Measurements from ENCODE around the gene SH3GLB1.

SH3GLB1 gene

GRCh38 chr1:86775395-86775794 lies 71.0 kb downstream of the SH3GLB1 start:
- Histone ChIP-seq H3K9ac (ENCODE audit: low read depth, low read length) (peak overlapping the region; percentile 75), H3K4me2 (ENCODE audit: low read length) (peak overlapping the region; percentile 74), H3K4me3 (ENCODE audit: low read length) (no peak overlapping the region), H3K36me3 (ENCODE audit: insufficient read depth, low read length) (no peaks in the 10 kb centered on the region), H3K9me3 (replicated peaks; ENCODE audit: low read length) (no peaks in the 10 kb centered on the region), H3K27me3 (ENCODE audit: control insufficient read depth, insufficient read depth, low read length) (no peaks in the 10 kb centered on the region), H3K4me1 (ENCODE audit: control insufficient read depth, insufficient read depth, low read length) (peaks cover 57% of the 10 kb centered on the region)

- Histone ChIP-seq H3K9ac (ENCODE audit: low read depth, low read length) (no peak overlapping the region), H3K36me3 (ENCODE audit: insufficient read depth, low read length) (no peaks in the 10 kb centered on the region), H3K27me3 (ENCODE audit: control insufficient read depth, insufficient read depth, low read length) (no peaks in the 10 kb centered on the region), H3K4me2 (ENCODE audit: low read length) (no peak overlapping the region), H3K9me3 (replicated peaks; ENCODE audit: low read length) (no peaks in the 10 kb centered on the region), H3K4me3 (ENCODE audit: low read length) (no peak overlapping the region), H3K4me1 (ENCODE audit: control insufficient read depth, insufficient read depth, low read length) (peaks cover 61% of the 10 kb centered on the region)
These were observed 71.7 kb downstream of the SH3GLB1 start for GRCh38 chr1:86776108-86776507.

DNA sequence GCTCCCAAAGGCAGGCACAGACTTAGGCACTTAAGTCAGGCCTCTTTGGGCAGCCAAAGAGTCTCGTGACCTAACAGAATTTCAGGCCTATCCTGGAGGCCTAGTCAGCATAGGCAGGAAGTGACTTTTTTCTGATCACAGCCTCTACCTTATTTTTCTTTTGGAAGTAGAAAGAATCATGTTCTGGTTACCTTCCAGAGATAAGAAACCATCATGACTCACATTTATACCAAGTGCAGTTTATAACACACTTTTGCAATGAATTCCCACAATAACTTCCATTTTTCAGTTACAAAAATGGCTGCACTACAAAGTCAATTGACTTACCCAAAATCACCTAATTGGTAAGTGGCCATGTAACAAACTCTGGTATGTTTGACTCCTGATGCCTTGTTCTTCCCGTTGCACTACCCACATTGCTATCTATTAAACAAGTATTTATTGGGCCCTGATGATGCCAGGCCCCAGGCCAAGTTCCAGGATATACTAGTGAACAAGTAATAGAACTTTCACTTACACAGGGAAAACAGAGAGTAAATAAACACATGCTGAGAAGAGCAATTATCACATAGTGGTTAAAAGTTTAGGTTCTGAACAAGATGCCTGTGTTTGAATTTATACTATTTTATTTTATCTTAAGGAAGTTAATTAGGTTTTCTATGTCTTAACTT lies 74.3 kb downstream of the SH3GLB1 start:
- Histone ChIP-seq H3K9ac (ENCODE audit: low read depth, low read length) (no peak overlapping the region), H3K4me2 (ENCODE audit: low read length) (no peak overlapping the region), H3K27me3 (ENCODE audit: control insufficient read depth, insufficient read depth, low read length) (no peaks in the 10 kb centered on the region), H3K4me1 (ENCODE audit: control insufficient read depth, insufficient read depth, low read length) (peaks cover 49% of the 10 kb centered on the region), H3K36me3 (ENCODE audit: insufficient read depth, low read length) (no peaks in the 10 kb centered on the region), H3K9me3 (replicated peaks; ENCODE audit: low read length) (no peaks in the 10 kb centered on the region), H3K4me3 (ENCODE audit: low read length) (no peak overlapping the region)

DNA sequence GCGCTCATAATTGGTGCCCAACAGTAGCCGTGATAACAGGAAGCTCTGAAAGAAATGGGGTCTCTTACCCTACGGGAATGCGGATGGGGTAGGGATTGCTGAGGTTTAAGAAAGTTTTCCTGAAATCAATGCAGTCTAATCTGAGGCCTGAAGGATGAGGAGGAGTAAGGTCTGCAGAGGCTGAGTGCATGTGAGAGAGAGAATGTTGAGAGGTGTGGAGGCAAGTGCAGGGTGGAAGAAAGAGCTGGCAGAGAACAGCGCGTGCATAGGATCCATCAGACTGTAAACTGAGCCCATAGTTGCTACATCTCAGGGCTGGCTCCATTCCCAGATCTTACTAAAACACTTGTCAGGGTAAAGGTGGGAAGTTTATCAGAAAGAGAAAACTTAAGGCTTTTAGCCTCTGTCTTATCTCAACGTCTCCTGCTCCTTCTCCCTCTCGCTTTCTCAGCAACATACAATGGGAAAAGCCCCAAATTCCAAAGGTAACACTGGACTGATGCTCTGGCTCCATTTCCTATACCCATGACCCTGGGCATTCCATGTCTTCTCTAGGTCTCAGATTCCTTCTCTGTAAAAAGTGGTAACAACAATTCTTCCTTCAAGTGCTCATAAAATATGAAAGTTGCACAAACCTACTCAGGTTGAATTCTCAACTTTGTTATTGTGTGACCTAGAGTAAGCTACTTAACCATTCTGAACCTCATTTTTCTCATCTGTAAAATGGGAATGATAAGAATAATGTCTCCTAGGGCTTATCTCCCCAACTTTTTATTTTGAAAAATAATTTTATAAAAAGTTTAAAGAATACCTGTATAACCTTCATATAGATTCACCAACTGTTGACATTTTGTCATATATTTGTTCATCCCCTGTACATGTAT lies 75.2 kb downstream of the SH3GLB1 start:
- Histone ChIP-seq H3K4me2 (ENCODE audit: low read length) (no peak overlapping the region), H3K27me3 (ENCODE audit: control insufficient read depth, insufficient read depth, low read length) (no peaks in the 10 kb centered on the region), H3K9ac (ENCODE audit: low read depth, low read length) (no peak overlapping the region), H3K9me3 (replicated peaks; ENCODE audit: low read length) (no peaks in the 10 kb centered on the region), H3K36me3 (ENCODE audit: insufficient read depth, low read length) (no peaks in the 10 kb centered on the region), H3K4me1 (ENCODE audit: control insufficient read depth, insufficient read depth, low read length) (peaks cover 43% of the 10 kb centered on the region), H3K4me3 (ENCODE audit: low read length) (no peak overlapping the region)

- Histone ChIP-seq H3K4me3 (ENCODE audit: low read length) (no peak overlapping the region), H3K4me1 (ENCODE audit: control insufficient read depth, insufficient read depth, low read length) (peaks cover 24% of the 10 kb centered on the region), H3K4me2 (ENCODE audit: low read length) (no peak overlapping the region), H3K36me3 (ENCODE audit: insufficient read depth, low read length) (no peaks in the 10 kb centered on the region), H3K9ac (ENCODE audit: low read depth, low read length) (no peak overlapping the region), H3K27me3 (ENCODE audit: control insufficient read depth, insufficient read depth, low read length) (no peaks in the 10 kb centered on the region), H3K9me3 (replicated peaks; ENCODE audit: low read length) (no peaks in the 10 kb centered on the region)
These were observed 78.1 kb downstream of the SH3GLB1 start for GRCh38 chr1:86782482-86782881.

- no peaks in the 10 kb centered on the region for H3K36me3 ChIP-seq (ENCODE audit: insufficient read depth, low read length)
- no peak overlapping the region for H3K4me3 ChIP-seq (ENCODE audit: low read length)
- H3K9me3 ChIP-seq (replicated peaks; ENCODE audit: low read length), result no peaks in the 10 kb centered on the region
- no peak overlapping the region for H3K9ac ChIP-seq (ENCODE audit: low read depth, low read length)
- no peak overlapping the region for H3K4me2 ChIP-seq (ENCODE audit: low read length)
- no peaks in the 10 kb centered on the region for H3K27me3 ChIP-seq (ENCODE audit: control insufficient read depth, insufficient read depth, low read length)
- H3K4me1 ChIP-seq (ENCODE audit: control insufficient read depth, insufficient read depth, low read length), result peaks cover 31% of the 10 kb centered on the region
These were observed 83.2 kb downstream of the SH3GLB1 start for GRCh38 chr1:86787621-86788020.

GRCh38 chr1:86788300-86789206 lies 84.2 kb downstream of the SH3GLB1 start:
- peak overlapping the region; percentile 76 for H3K4me2 ChIP-seq (ENCODE audit: low read length)
- H3K9me3 ChIP-seq (replicated peaks; ENCODE audit: low read length), result no peaks in the 10 kb centered on the region
- no peaks in the 10 kb centered on the region for H3K36me3 ChIP-seq (ENCODE audit: insufficient read depth, low read length)
- peaks cover 41% of the 10 kb centered on the region for H3K4me1 ChIP-seq (ENCODE audit: control insufficient read depth, insufficient read depth, low read length)
- no peaks in the 10 kb centered on the region for H3K27me3 ChIP-seq (ENCODE audit: control insufficient read depth, insufficient read depth, low read length)
- H3K4me3 ChIP-seq (ENCODE audit: low read length), result peak overlapping the region; percentile 44
- H3K9ac ChIP-seq (ENCODE audit: low read depth, low read length), result peak overlapping the region; percentile 76

- Histone ChIP-seq H3K4me1 (ENCODE audit: control insufficient read depth, insufficient read depth, low read length) (peaks cover 18% of the 10 kb centered on the region), H3K4me2 (ENCODE audit: low read length) (no peak overlapping the region), H3K36me3 (ENCODE audit: insufficient read depth, low read length) (no peaks in the 10 kb centered on the region), H3K27me3 (ENCODE audit: control insufficient read depth, insufficient read depth, low read length) (no peaks in the 10 kb centered on the region), H3K9me3 (replicated peaks; ENCODE audit: low read length) (no peaks in the 10 kb centered on the region), H3K9ac (ENCODE audit: low read depth, low read length) (no peak overlapping the region), H3K4me3 (ENCODE audit: low read length) (no peak overlapping the region)
These were observed 90.9 kb downstream of the SH3GLB1 start for GRCh38 chr1:86795316-86795715.

All from skeletal muscle satellite cell (primary cell).